ENCODE data around the gene HSPH1. TPM values are rescaled to one million over a fixed set of nuclear protein-coding genes. Genes with fewer than 3 reads are reported as not detected.

Gene HSPH1
- 10 to 100 TPM; 29.3 to 86.1 (median 34.9) TPM for total RNA-seq

DNA sequence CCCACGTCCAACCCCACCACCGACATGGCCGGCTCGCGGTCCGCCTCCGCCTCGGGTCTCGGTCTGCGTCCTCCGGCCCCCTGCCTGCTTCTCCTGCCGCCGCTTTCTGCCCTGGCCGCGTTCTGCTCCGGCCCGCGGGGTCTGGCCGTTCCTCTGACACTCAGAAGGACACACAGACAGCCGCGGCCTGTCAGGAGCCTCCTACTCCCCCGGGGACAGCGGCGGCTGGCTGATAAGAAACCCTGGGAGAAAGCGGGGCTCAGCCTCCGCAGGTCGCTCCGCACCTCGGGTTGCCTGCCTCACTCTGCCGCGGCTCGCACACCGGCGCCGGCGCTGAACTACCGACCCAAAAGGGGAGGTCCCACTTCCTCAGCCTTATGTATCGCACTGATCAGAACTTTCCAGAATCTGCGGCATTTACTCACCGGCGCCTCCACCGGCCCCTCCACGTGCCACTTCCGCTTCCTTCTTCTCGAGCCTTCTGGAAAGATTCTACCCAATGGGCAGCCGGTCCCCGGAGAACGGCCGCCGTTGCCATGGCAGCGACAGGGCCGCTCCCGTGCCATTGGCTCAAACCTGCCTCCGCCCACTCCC lies at the start of gene HSPH1:
HSPH1 (minus strand) TSS at position 348 of the 594 bp plus-strand sequence; CDS start at position 26, 322 bp downstream.
- Histone ChIP-seq H3K36me3 (peaks cover 0 to 15% (median 0%) of the 10 kb centered on the region in 3 donors), H3K27ac (peak within 1 kb of the TSS; percentile 86 to 99 (median 90)), H3K9me3 (no peaks in the 10 kb centered on the region), H3K4me3 (peak within 1 kb of the TSS; percentile 57 to 99 (median 90)), H3K4me1 (peaks cover 7 to 28% (median 13%) of the 10 kb centered on the region in 3 donors), H3K27me3 (no peaks in the 10 kb centered on the region)
- TF ChIP-seq POLR2A (IDR thresholded peaks at IDR 0.05) = peak in 3 of 4 donors; percentile 78 to 88 (median 79)
- TF ChIP-seq, protein P1, sequence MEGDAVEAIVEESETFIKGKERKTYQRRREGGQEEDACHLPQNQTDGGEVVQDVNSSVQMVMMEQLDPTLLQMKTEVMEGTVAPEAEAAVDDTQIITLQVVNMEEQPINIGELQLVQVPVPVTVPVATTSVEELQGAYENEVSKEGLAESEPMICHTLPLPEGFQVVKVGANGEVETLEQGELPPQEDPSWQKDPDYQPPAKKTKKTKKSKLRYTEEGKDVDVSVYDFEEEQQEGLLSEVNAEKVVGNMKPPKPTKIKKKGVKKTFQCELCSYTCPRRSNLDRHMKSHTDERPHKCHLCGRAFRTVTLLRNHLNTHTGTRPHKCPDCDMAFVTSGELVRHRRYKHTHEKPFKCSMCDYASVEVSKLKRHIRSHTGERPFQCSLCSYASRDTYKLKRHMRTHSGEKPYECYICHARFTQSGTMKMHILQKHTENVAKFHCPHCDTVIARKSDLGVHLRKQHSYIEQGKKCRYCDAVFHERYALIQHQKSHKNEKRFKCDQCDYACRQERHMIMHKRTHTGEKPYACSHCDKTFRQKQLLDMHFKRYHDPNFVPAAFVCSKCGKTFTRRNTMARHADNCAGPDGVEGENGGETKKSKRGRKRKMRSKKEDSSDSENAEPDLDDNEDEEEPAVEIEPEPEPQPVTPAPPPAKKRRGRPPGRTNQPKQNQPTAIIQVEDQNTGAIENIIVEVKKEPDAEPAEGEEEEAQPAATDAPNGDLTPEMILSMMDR (IDR thresholded peaks at IDR 0.05) = no peak
- 0% methylated on average over 13 to 17 of the region's 54 CpGs for WGBS, 2 donors
- peak; percentile 90 for DNase-seq
- intact Hi-C loops (cut with DNase I) = no loop called here

DNA sequence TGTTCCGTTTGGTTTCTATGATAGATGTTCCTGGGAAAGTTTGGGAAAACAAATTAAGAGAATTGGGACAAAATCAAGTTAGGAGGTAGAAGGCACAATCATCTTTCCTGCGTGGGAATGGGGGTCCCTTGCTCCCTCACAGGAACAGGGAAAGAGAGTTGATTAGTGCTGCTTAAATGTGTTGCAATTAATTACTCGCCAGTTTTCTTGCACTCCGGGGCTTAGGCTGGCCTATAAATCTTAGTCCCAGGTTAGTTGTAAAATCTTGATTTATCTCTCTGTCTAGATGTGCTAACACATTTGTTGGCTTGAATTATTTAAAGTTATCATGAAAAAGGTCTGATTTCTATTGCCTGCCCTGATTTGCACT lies 48.1 kb upstream of the HSPH1 start:
- Histone ChIP-seq H3K9me3 (no peaks in the 10 kb centered on the region), H3K4me1 (peaks cover 4 to 42% (median 19%) of the 10 kb centered on the region in 3 donors), H3K4me3 (no peak overlapping the region), H3K36me3 (no peaks in the 10 kb centered on the region), H3K27ac (peak overlapping the region in 1 of 4 donors; percentile 54), H3K27me3 (no peaks in the 10 kb centered on the region)
- TF ChIP-seq, protein P1 (IDR thresholded peaks at IDR 0.05) = no peak
- TF ChIP-seq POLR2A (IDR thresholded peaks at IDR 0.05) = no peak
- 33 to 34% methylated on average over 4 of the region's 4 CpGs for WGBS, 2 donors
- DNase-seq = no peak
- intact Hi-C loops (cut with DNase I) = no loop called here

DNA sequence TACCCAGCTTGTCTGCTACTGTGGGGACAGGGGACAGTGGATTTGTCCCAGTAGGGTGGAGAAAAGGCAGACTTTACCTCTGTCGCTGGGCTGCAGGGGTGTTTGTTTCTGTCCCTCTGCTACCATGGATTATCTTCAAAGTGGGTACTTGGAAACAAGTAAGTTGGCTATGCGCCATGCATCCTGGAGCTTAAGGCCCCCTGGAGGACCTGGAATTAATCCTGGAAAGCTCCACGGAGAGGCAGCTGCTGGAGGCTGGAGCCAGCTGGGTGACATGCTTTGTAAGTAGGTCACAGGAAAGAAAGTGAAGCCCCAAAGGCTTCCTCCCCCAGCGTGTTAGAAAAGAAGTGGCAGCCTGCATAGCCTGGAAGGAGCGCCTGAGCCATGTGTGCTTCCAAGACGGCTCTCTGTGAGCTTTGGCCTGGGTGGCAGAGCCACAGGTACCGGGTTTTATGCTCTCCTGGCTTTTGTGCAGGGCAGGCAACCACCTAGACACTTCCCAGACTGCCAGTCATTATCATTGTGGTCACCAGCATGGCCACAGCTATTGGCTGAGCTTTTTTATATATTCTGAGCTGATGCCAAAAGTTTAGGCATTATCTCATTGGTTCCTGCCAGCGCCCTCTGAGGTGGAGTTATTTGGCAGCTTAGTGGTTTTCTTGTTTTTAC lies 47.6 kb upstream of the HSPH1 start:
- Histone ChIP-seq H3K27ac (peak overlapping the region in 3 of 4 donors; percentile 24 to 54 (median 36)), H3K27me3 (no peaks in the 10 kb centered on the region), H3K9me3 (no peaks in the 10 kb centered on the region), H3K4me3 (no peak overlapping the region), H3K36me3 (no peaks in the 10 kb centered on the region), H3K4me1 (peaks cover 4 to 42% (median 19%) of the 10 kb centered on the region in 3 donors)
- TF ChIP-seq POLR2A (IDR thresholded peaks at IDR 0.05) = no peak
- TF ChIP-seq, protein P1 (IDR thresholded peaks at IDR 0.05) = no peak
- WGBS, 2 donors = 35 to 37% methylated on average over 6 to 7 of the region's 8 CpGs
- no peak for DNase-seq
- intact Hi-C loops (cut with DNase I) = no loop called here

DNA sequence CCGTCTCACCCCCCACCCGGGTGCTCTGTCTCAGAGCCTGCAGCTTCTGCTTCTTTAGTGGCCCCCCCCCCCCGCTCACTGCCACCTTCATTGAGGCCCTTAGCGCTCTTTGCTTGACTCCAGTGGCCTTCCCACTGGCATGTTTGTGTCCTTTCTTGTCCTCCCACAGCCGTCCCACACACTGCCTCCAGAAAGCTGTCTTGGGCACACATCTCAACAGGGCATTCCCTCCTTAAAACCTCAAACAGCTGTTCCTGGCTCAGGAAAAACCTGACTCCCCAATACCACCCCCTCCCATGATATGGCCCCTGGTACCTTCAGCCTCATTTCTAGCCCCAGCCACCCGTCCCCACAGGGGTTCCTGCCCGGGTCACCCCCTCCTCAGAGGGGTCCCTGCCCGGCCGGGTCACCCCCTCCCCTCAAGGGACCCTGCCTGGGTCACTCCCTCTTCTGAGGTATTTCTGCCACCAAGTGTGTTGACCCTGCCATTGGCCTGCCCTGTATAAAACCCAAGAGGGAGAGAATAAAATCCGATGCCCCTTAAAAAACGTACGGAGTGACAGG lies 46.9 kb upstream of the HSPH1 start:
- DNase-seq = no peak
- intact Hi-C loops (cut with DNase I) = no loop called here
- WGBS, 2 donors = 58 to 70% methylated on average over 7 to 9 of the region's 12 CpGs
- Histone ChIP-seq H3K27ac (peak overlapping the region in 3 of 4 donors; percentile 24 to 54 (median 36)), H3K36me3 (no peaks in the 10 kb centered on the region), H3K4me1 (peaks cover 4 to 42% (median 19%) of the 10 kb centered on the region in 3 donors), H3K4me3 (peak overlapping the region in 1 of 4 donors; percentile 1), H3K27me3 (no peaks in the 10 kb centered on the region), H3K9me3 (no peaks in the 10 kb centered on the region)
- no peak for TF ChIP-seq POLR2A (IDR thresholded peaks at IDR 0.05)

DNA sequence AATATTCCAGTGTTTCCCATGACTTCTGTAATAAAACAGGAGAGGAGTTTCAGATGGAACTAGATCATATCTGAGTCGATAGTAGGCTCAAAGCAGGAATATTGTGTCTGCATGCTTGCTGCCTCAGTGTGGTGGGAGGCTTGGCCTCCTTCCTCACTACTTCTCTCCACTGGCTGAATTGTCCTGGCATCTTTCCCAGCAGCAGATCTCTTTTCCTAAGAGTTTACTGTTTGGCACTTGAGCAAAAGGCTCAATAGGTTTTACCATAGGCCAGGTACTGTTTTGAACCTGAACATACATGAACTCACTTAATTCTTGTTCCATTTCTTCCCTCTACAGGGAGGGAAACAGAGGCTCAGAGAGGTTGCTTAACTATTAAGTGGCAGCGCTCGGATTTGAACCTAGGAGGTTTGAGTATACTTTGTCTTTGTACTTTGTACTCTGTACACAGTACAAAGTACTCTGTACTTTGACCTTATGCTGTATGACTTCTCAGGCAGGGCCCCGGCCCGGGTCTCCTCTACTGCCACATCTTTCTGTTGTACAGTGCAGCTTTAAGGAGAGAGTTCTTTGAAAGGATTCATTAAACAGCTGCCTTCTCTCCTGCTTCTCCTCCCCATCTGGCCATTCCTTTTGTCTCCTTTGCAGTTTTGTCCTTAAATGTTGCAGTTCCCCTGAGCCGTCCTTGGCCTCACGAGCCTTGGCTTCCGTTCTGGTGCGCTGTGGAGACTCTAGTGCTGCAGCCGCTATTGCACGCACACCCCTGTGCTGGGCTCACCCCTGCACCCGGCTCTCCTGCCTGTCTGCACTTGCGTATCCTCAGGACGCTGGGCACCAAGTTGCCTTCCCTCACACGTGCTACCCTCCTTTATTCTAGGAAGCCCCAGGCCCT lies 46.2 kb upstream of the HSPH1 start:
- Histone ChIP-seq H3K36me3 (no peaks in the 10 kb centered on the region), H3K27ac (peak overlapping the region in 3 of 4 donors; percentile 24 to 54 (median 36)), H3K4me3 (peak overlapping the region in 1 of 4 donors; percentile 1), H3K27me3 (no peaks in the 10 kb centered on the region), H3K9me3 (no peaks in the 10 kb centered on the region), H3K4me1 (peaks cover 4 to 49% (median 19%) of the 10 kb centered on the region in 3 donors)
- 38 to 55% methylated on average over 15 of the region's 15 CpGs for WGBS, 2 donors
- DNase-seq = no peak
- TF ChIP-seq, protein P1 (IDR thresholded peaks at IDR 0.05) = no peak
- TF ChIP-seq POLR2A (IDR thresholded peaks at IDR 0.05) = no peak
- intact Hi-C loops (cut with DNase I) = no loop called here
